Activated CD4-positive, alpha-beta memory T cell treated with anti-CD3 and anti-CD28 coated beads, Interleukin-2, amount 10 ng/mL, durations not matched to agents 7 days and 5 days (primary cell): ENCODE data around the gene CEP97. TPM values are rescaled to one million over a fixed set of nuclear protein-coding genes. Genes with fewer than 3 reads are reported as not detected.
"Not testable (repeated sequence)": the region's sequence is repeated elsewhere in the genome, so short reads cannot be mapped to it uniquely, and the experiment has no call there.

Experiments
- CTCF ChIA-PET: fragments of 350-600 bp; sonication (Branson Sonifier 250); formaldehyde crosslinking; loops from one replicate; lab custom pipeline; 2021; ENCODE audit warnings: antibody characterized with exemption, inconsistent platforms; lab: Charles Lee
- POLR2A ChIA-PET: fragments of 350-600 bp; sonication (Branson Sonifier 250); formaldehyde crosslinking; loops from one replicate; lab custom pipeline; 2021; ENCODE audit warnings: antibody characterized with exemption; lab: Charles Lee
- DNase-seq: peaks from one replicate; pipeline ENCODE4 v3.0.0-alpha.2; 2020
- H3K27ac Mint-ChIP-seq: one replicate; pipeline ENCODE4 v1.8.0; 2021; ENCODE audit warnings: mild to moderate bottlenecking, mixed read lengths
- H3K27me3 Mint-ChIP-seq: one replicate; pipeline ENCODE4 v1.8.0; 2021; ENCODE audit warnings: mixed read lengths
- H3K36me3 Mint-ChIP-seq: one replicate; pipeline ENCODE4 v1.8.0; 2021; ENCODE audit warnings: low read depth, mixed read lengths
- H3K4me1 Mint-ChIP-seq: one replicate; pipeline ENCODE4 v1.8.0; 2021; ENCODE audit warnings: mixed read lengths
- H3K4me3 Mint-ChIP-seq: one replicate; pipeline ENCODE4 v1.8.0; 2021; ENCODE audit warnings: mild to moderate bottlenecking, mixed read lengths
- H3K9me3 Mint-ChIP-seq: one replicate; pipeline ENCODE4 v1.8.0; 2021; ENCODE audit warnings: mixed read lengths
- total RNA-seq, 2 experiments: library from RNA; stranded (reverse); gene quantifications; one replicate each; pipeline ENCODE4 v1.2.3, GENCODE V29; 2021

CEP97 gene
- total RNA-seq, 2 experiments from 2014 or later, result 22.7 to 25.8 TPM

DNA sequence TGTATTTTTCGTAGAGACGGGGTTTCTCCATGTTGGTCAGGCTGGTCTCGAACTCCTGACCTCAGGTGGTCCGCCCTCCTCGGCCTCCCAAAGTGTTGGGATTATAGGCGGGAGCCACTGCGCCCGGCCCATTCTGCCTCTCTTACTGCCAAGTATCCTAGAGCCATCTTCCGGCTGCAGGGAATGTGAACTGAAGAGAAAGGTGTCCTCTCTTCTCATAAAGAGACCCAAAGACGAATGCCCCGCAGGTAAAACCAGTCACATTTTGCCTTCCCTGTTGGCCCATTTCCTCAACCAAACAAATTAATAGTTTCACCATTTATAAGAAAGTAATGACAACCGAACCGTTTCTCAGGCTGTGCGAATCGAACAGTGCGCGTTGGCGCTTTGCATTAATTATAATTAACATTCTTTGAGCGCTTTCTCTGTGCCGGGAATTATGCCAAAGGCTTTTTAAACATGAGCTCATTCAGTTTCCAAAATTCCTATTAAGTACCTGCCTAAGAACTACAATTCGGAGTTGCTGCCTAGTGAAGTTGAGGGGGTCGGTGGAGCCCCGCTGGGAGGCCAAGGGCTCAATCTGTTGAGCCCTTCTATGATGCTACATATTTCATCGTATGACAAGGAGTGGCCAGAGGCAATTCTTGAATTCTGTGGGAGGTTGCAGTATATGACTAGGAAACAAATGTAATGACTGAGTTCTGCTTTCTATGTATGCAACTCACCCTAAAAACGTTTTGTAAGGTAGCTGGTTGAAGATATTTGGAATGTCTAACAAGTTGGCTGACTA is 37.1 kb upstream of the CEP97 start:
- Mint-ChIP-seq H3K4me3 (peak overlapping the region; percentile 99), H3K4me1 (peaks cover 39% of the 10 kb centered on the region), H3K36me3 (peaks cover 30% of the 10 kb centered on the region), H3K27ac (peak overlapping the region; percentile 93), H3K9me3 (no peaks in the 10 kb centered on the region), H3K27me3 (no peaks in the 10 kb centered on the region)
- DNase-seq, result no peak
- CTCF ChIA-PET, result interaction anchor here (0.6 to 2.3 kb wide), 6 partner anchors 11 to 1330 kb away, joined by 3 to 18 read pairs (median 5); partner anchors contain the start of genes CEP97 and ZBTB11
- POLR2A ChIA-PET, result interaction anchor here (0.6 to 4.6 kb wide), 15 partner anchors 11 to 137 kb away, joined by 3 to 100 read pairs (median 5); partner anchors contain the start of genes CEP97, NXPE3, PCNP and ZBTB11

DNA sequence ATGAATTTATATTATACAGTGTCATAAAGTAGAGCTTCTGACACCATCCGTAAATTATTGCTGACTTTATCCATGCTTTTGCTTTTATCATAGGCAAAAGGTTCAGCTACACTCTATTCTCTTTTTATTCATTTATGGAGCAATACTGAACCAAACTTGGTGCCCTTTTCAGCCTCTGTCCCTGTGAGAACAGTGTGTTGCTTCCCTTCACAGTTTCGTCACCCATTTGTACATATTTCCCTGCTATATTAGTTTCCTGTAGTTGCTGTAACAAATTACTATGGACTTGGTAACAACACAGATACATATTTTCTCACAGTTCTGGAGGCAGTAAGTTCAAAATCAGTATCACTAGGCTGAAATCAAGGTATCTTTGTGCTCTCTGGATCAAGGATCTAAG is 35.1 kb upstream of the CEP97 start:
- H3K36me3 Mint-ChIP-seq, result peaks cover 22% of the 10 kb centered on the region

DNA sequence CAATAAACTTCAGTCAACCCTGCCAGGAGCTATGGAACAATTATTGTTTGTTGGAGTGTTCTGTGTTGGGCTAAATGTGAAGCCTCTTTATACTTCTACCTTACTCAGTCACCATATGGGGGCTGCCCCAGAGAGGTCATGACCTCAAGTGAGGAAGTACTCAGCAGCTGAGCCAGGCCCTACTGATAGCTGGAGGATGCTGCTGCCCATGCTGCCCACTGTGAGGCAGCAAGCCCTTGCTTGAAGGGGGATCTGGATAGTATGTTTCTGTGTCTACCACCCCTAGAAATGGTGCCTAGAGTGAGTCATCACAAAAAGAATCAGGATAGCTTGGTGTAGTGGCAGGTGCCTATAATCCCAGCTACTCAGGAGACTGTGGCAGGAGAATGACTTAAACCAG is 33.4 kb upstream of the CEP97 start:
- no peak overlapping the region for H3K4me3 Mint-ChIP-seq
- H3K4me1 Mint-ChIP-seq, result peaks cover 17% of the 10 kb centered on the region
- peaks cover 6% of the 10 kb centered on the region for H3K36me3 Mint-ChIP-seq
- DNase-seq, result no peak
- ChIA-PET POLR2A (interaction anchor here (2.6 kb wide), 1 partner anchor 33 kb away, joined by 5 read pairs; the partner anchor contains the start of gene CEP97), CTCF (interaction anchor here (0.9 to 1.8 kb wide), 5 partner anchors 11 to 534 kb away, joined by 3 to 6 read pairs (median 3); partner anchors contain the start of genes CEP97 and NXPE3)
- no peaks in the 10 kb centered on the region for H3K27me3 Mint-ChIP-seq
- no peaks in the 10 kb centered on the region for H3K9me3 Mint-ChIP-seq
- no peak overlapping the region for H3K27ac Mint-ChIP-seq

More for the DNA sequence above, 35.1 kb upstream of the CEP97 start:
- Mint-ChIP-seq H3K9me3 (no peaks in the 10 kb centered on the region), H3K27me3 (no peaks in the 10 kb centered on the region), H3K4me3 (no peak overlapping the region), H3K4me1 (peaks cover 28% of the 10 kb centered on the region), H3K27ac (no peak overlapping the region)
- ChIA-PET POLR2A (interaction anchor here (2.6 kb wide), 1 partner anchor 35 kb away, joined by 5 read pairs; the partner anchor contains the start of gene CEP97), CTCF (no interaction called here)
- DNase-seq, result no peak

DNA sequence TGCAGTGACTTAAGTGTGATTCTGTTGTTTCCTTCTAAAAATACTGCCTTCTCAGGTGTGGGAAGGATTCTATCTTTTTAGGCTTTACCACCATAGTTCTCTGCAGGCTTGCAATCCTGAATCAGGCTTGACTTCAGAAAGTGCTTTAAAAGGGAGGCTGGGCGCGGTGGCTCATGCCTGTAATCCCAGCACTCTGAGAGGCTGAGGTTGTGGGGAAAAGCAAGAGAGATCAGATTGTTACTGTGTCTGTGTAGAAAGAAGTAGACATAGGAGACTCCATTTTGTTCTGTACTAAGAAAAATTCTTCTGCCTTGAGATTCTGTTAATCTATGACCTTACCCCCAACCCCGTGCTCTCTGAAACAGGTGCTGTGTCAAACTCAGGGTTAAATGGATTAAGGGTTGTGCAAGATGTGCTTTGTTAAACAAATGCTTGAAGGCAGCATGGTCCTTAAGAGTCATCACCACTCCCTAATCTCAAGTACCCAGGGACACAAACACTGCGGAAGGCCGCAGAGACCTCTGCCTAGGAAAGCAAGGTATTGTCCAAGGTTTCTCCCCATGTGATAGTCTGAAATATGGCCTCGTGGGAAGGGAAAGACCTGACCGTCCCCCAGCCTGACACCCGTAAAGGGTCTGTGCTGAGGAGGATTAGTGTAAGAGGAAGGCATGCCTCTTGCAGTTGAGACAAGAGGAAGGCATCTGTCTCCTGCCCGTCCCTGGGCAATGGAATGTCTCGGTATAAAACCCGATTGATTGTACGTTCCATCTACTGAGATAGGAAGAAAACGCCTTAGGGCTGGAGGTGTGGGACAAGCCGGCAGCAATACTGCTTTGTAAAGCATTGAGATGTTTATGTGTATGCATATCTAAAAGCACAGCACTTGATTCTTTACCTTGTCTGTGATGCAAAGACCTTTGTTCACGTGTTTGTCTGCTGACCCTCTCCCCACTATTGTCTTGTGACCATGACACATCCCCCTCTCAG is 32.4 kb upstream of the CEP97 start:
- POLR2A ChIA-PET, H3K9me3 Mint-ChIP-seq, DNase-seq, H3K27ac Mint-ChIP-seq, H3K27me3 Mint-ChIP-seq, H3K36me3 Mint-ChIP-seq, H3K4me3 Mint-ChIP-seq: not testable (repeated sequence)
- H3K4me1 Mint-ChIP-seq, result peaks cover 15% of the 10 kb centered on the region
- CTCF ChIA-PET, result interaction anchor here (0.6 to 1.8 kb wide), 5 partner anchors 10 to 111 kb away, joined by 3 to 6 read pairs (median 4); partner anchors contain the start of gene CEP97

DNA sequence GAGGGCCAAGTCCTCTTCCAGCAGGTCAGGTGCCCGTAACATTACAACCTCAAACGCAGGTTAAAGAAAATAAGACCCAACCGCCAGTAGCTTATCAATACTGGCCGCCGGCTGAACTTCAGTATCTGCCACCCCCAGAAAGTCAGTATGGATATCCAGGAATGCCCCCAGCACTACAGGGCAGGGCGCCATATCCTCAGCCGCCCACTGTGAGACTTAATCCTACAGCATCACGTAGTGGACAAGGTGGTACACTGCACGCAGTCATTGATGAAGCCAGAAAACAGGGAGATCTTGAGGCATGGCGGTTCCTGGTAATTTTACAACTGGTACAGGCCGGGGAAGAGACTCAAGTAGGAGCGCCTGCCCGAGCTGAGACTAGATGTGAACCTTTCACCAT is 30.9 kb upstream of the CEP97 start:
- H3K4me1 Mint-ChIP-seq, H3K27me3 Mint-ChIP-seq, H3K4me3 Mint-ChIP-seq, H3K36me3 Mint-ChIP-seq, H3K27ac Mint-ChIP-seq, H3K9me3 Mint-ChIP-seq, POLR2A ChIA-PET: not testable (repeated sequence)
- CTCF ChIA-PET, result interaction anchor here (0.9 kb wide), 1 partner anchor 18 kb away, joined by 3 read pairs; no protein-coding TSS in a partner anchor
- peak; percentile 46 for DNase-seq

- CTCF ChIA-PET, result interaction anchor here (0.6 to 1.7 kb wide), 2 partner anchors 9 to 534 kb away, joined by 4 to 5 read pairs; partner anchors contain the start of gene RPL24
- H3K4me3 Mint-ChIP-seq, DNase-seq, H3K27ac Mint-ChIP-seq, H3K27me3 Mint-ChIP-seq, H3K4me1 Mint-ChIP-seq, H3K9me3 Mint-ChIP-seq, H3K36me3 Mint-ChIP-seq, POLR2A ChIA-PET: not testable (repeated sequence)
Measured at GRCh38 chr3:101694836-101695235, 29.6 kb upstream of the CEP97 start.

- peaks cover 3% of the 10 kb centered on the region for H3K4me1 Mint-ChIP-seq
- DNase-seq, result no peak
- POLR2A ChIA-PET, result no interaction called here
- no peak overlapping the region for H3K27ac Mint-ChIP-seq
- CTCF ChIA-PET, result interaction anchor here (0.7 to 1.7 kb wide), 5 partner anchors 10 to 526 kb away, joined by 3 to 5 read pairs (median 4); partner anchors contain the start of genes CEP97 and RPL24
- no peaks in the 10 kb centered on the region for H3K36me3 Mint-ChIP-seq
- no peaks in the 10 kb centered on the region for H3K9me3 Mint-ChIP-seq
- no peaks in the 10 kb centered on the region for H3K27me3 Mint-ChIP-seq
- no peak overlapping the region for H3K4me3 Mint-ChIP-seq
Measured at GRCh38 chr3:101695779-101696372, 28.5 kb upstream of the CEP97 start.

- Mint-ChIP-seq H3K4me3 (no peak overlapping the region), H3K27me3 (no peaks in the 10 kb centered on the region), H3K9me3 (no peaks in the 10 kb centered on the region), H3K27ac (no peak overlapping the region), H3K36me3 (no peaks in the 10 kb centered on the region), H3K4me1 (no peaks in the 10 kb centered on the region)
- CTCF ChIA-PET, result interaction anchor here (1.3 kb wide), 1 partner anchor 11 kb away, joined by 5 read pairs; no protein-coding TSS in a partner anchor
- DNase-seq, result no peak
- POLR2A ChIA-PET, result interaction anchor here (1.4 kb wide), 1 partner anchor 15 kb away, joined by 4 read pairs; the partner anchor contains the start of gene RPL24
Measured at GRCh38 chr3:101701696-101702634, 22.4 kb upstream of the CEP97 start.

- POLR2A ChIA-PET, result interaction anchor here (1.4 kb wide), 1 partner anchor 16 kb away, joined by 4 read pairs; the partner anchor contains the start of gene RPL24
- CTCF ChIA-PET, result interaction anchor here (1.3 kb wide), 1 partner anchor 12 kb away, joined by 5 read pairs; no protein-coding TSS in a partner anchor
Measured at GRCh38 chr3:101702726-101703125, 21.7 kb upstream of the CEP97 start.

GRCh38 chr3:101703169-101703568 is 21.2 kb upstream of the CEP97 start:
- Mint-ChIP-seq H3K27ac (no peak overlapping the region), H3K36me3 (no peaks in the 10 kb centered on the region), H3K4me3 (no peak overlapping the region), H3K4me1 (peaks cover 2% of the 10 kb centered on the region), H3K27me3 (no peaks in the 10 kb centered on the region), H3K9me3 (no peaks in the 10 kb centered on the region)
- POLR2A ChIA-PET, result no interaction called here
- DNase-seq, result no peak
- CTCF ChIA-PET, result no interaction called here

More at GRCh38 chr3:101702726-101703125, 21.7 kb upstream of the CEP97 start:
- Mint-ChIP-seq H3K9me3 (no peaks in the 10 kb centered on the region), H3K36me3 (no peaks in the 10 kb centered on the region), H3K27ac (no peak overlapping the region), H3K27me3 (no peaks in the 10 kb centered on the region), H3K4me1 (peaks cover 2% of the 10 kb centered on the region), H3K4me3 (no peak overlapping the region)
- DNase-seq, result no peak

DNA sequence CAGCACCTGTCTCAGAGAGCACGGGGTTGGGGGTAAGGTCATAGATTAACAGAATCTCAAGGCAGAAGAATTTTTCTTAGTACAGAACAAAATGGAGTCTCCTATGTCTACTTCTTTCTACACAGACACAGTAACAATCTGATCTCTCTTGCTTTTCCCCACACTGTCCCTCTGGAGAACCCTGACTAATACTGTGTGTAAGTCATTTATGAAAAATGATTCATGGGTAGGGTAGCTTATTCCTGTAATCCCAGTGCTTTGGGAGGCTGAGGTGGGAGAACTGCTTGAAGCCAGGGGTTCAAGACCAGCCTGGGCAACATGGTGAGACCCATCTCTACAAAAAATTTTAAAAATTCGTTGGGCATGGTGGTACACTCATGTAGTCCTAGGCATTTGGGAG is 19.8 kb upstream of the CEP97 start:
- H3K9me3 Mint-ChIP-seq, CTCF ChIA-PET, H3K36me3 Mint-ChIP-seq, H3K27me3 Mint-ChIP-seq, H3K4me3 Mint-ChIP-seq, H3K4me1 Mint-ChIP-seq, POLR2A ChIA-PET, DNase-seq, H3K27ac Mint-ChIP-seq: not testable (repeated sequence)
